Mesenchymal stem cell (in vitro differentiated cells and primary cell): ENCODE results near the gene CHST11.

Experiments used
- DNase-seq: peaks from one replicate; pipeline ENCODE4 v3.0.0-alpha.2; 2013
- H2AFZ ChIP-seq: one replicate; pipeline ENCODE4 v1.6.1; 2013; ENCODE audit warnings: low read depth, mild to moderate bottlenecking, control low read depth, inconsistent platforms, low read length, moderate library complexity
- H2AK5ac ChIP-seq: 2 replicates; pipeline ENCODE4 v1.6.1; 2013; ENCODE audit warnings: low read length, moderate library complexity, mild to moderate bottlenecking, inconsistent platforms; ENCODE audit not compliant: severe bottlenecking
- H2BK120ac ChIP-seq: one replicate; pipeline ENCODE4 v1.6.1; 2013; ENCODE audit warnings: low read depth, mild to moderate bottlenecking, inconsistent platforms, low read length, moderate library complexity
- H2BK12ac ChIP-seq, 2 experiments: one replicate each; pipeline ENCODE4 v1.6.1; 2013; ENCODE audit warnings: inconsistent platforms in 2 of 2, low read length in 2 of 2, mild to moderate bottlenecking in 2 of 2, moderate library complexity in 2 of 2, control low read depth in 1 of 2
- H2BK15ac ChIP-seq: one replicate; pipeline ENCODE4 v1.6.1; 2013; ENCODE audit warnings: mild to moderate bottlenecking, low read depth, inconsistent platforms; ENCODE audit not compliant: poor library complexity, severe bottlenecking
- H2BK5ac ChIP-seq: 2 replicates; pipeline ENCODE4 v1.6.1; 2013; ENCODE audit warnings: low read depth, mild to moderate bottlenecking, low read length, control low read depth, inconsistent platforms; ENCODE audit not compliant: poor library complexity, severe bottlenecking
- H3K14ac ChIP-seq, 2 experiments: one replicate each; pipeline ENCODE4 v1.6.1; 2013; ENCODE audit warnings: inconsistent platforms in 2 of 2, low read length in 2 of 2, control low read depth in 1 of 2, mild to moderate bottlenecking in 1 of 2, moderate library complexity in 1 of 2
- H3K18ac ChIP-seq, 2 experiments: one replicate each; pipeline ENCODE4 v1.6.1; 2013; ENCODE audit warnings: inconsistent platforms in 2 of 2, low read length in 2 of 2, control low read depth in 1 of 2, low read depth in 1 of 2, mild to moderate bottlenecking in 1 of 2
- H3K23ac ChIP-seq, 2 experiments: one replicate each; pipeline ENCODE4 v1.6.1; 2013; ENCODE audit warnings: inconsistent platforms in 2 of 2, low read length in 2 of 2, mild to moderate bottlenecking in 2 of 2, moderate library complexity in 2 of 2, control low read depth in 1 of 2
- H3K27ac ChIP-seq: 2 replicates; pipeline ENCODE4 v1.5.1; 2013; ENCODE audit warnings: mild to moderate bottlenecking, moderate library complexity, low read length, control low read depth, inconsistent platforms; ENCODE audit not compliant: poor library complexity, severe bottlenecking
- H3K27me3 ChIP-seq, 2 experiments: 2 replicates each; pipeline versions ENCODE4 v1.6.1 to v1.7.0; 2013; ENCODE audit warnings: low read length in 2 of 2, mild to moderate bottlenecking in 2 of 2, moderate library complexity in 2 of 2, control low read depth in 1 of 2, inconsistent platforms in 1 of 2; ENCODE audit not compliant: control insufficient read depth in 1 of 2, insufficient read depth in 1 of 2
- H3K36me3 ChIP-seq, 2 experiments: 2 replicates each; pipeline versions ENCODE4 v1.6.1 to v1.7.0; 2013; ENCODE audit warnings: low read length in 2 of 2, control low read depth in 1 of 2, inconsistent platforms in 1 of 2, low read depth in 1 of 2, mild to moderate bottlenecking in 1 of 2; ENCODE audit not compliant: insufficient read depth in 2 of 2, control insufficient read depth in 1 of 2
- H3K4ac ChIP-seq, 2 experiments: one replicate each; pipeline ENCODE4 v1.6.1; 2013; ENCODE audit warnings: inconsistent platforms in 2 of 2, low read length in 2 of 2, mild to moderate bottlenecking in 2 of 2, moderate library complexity in 2 of 2, control low read depth in 1 of 2, low read depth in 1 of 2
- H3K4me1 ChIP-seq: 2 replicates; pipeline ENCODE4 v1.6.1; 2013; ENCODE audit warnings: low read depth, low read length, control low read depth; ENCODE audit not compliant: control insufficient read depth, insufficient read depth
- H3K4me2 ChIP-seq: 2 replicates; pipeline ENCODE4 v1.6.1; 2013; ENCODE audit warnings: low read length, mild to moderate bottlenecking, inconsistent platforms; ENCODE audit not compliant: poor library complexity, severe bottlenecking
- H3K4me3 ChIP-seq, 2 experiments: 2 replicates each; pipeline versions ENCODE4 v1.5.1 to v1.7.0; 2013; ENCODE audit warnings: low read length in 2 of 2, mild to moderate bottlenecking in 2 of 2, control low read depth in 1 of 2, low read depth in 1 of 2; ENCODE audit not compliant: insufficient read depth in 1 of 2
- H3K79me1 ChIP-seq: replicated peaks from 2 replicates; pipeline ENCODE4 v1.6.1; 2013; ENCODE audit warnings: mild to moderate bottlenecking, control low read depth, low read length, inconsistent platforms; ENCODE audit not compliant: poor library complexity, severe bottlenecking
- H3K9ac ChIP-seq: 2 replicates; pipeline ENCODE4 v1.7.0; 2013; ENCODE audit warnings: mild to moderate bottlenecking, low read length, moderate library complexity
- H3K9me3 ChIP-seq: 2 replicates; pipeline ENCODE4 v1.7.0; 2013; ENCODE audit warnings: mild to moderate bottlenecking, low read length; ENCODE audit not compliant: control insufficient read depth
- H4K8ac ChIP-seq: one replicate; pipeline ENCODE4 v1.6.1; 2013; ENCODE audit warnings: inconsistent platforms, mild to moderate bottlenecking, low read length, moderate library complexity
- H4K91ac ChIP-seq: one replicate; pipeline ENCODE4 v1.6.1; 2013; ENCODE audit warnings: mild to moderate bottlenecking, low read length, inconsistent platforms
- WGBS: methylation state at CpG from one replicate; pipeline ENCODE4 v1.1.7; 2013; ENCODE audit warnings: mixed read lengths; 5-methylcytosine and 5-hydroxymethylcytosine counted together

CHST11 gene

GRCh38 chr12:104659058-104659457 lies 202.3 kb downstream of the CHST11 start:
- H3K9me3 ChIP-seq = no peaks in the 10 kb centered on the region
- WGBS = 98% methylated on average over 5 of the region's 5 CpGs
- no peak overlapping the region for H4K91ac ChIP-seq
- no peak overlapping the region for H3K4me2 ChIP-seq
- no peak overlapping the region for H2BK15ac ChIP-seq
- H3K4me3 ChIP-seq = no peak overlapping the region
- no peak overlapping the region for H3K4ac ChIP-seq
- H3K9ac ChIP-seq = no peak overlapping the region
- H2AFZ ChIP-seq = no peak overlapping the region
- no peak overlapping the region for H2AK5ac ChIP-seq
- no peak overlapping the region for H2BK120ac ChIP-seq
- no peaks in the 10 kb centered on the region for H3K36me3 ChIP-seq
- no peak overlapping the region for H3K18ac ChIP-seq
- no peak overlapping the region for H2BK12ac ChIP-seq
- no peak overlapping the region for H2BK5ac ChIP-seq
- H3K4me1 ChIP-seq = peaks cover 4% of the 10 kb centered on the region
- no peak overlapping the region for H3K27ac ChIP-seq
- no peak overlapping the region for H3K14ac ChIP-seq
- no peaks in the 10 kb centered on the region for H3K79me1 ChIP-seq
- DNase-seq = no peak
- peaks cover 0 to 38% of the 10 kb centered on the region in 2 experiments for H3K27me3 ChIP-seq
- peak overlapping the region in 1 of 2 experiments; percentile 39 for H3K23ac ChIP-seq
- no peak overlapping the region for H4K8ac ChIP-seq

GRCh38 chr12:104662203-104662602 lies 205.5 kb downstream of the CHST11 start:
- H2BK15ac ChIP-seq = no peak overlapping the region
- peaks cover 0 to 15% of the 10 kb centered on the region in 2 experiments for H3K27me3 ChIP-seq
- no peak overlapping the region for H2BK12ac ChIP-seq
- H3K23ac ChIP-seq = no peak overlapping the region
- H3K9ac ChIP-seq = no peak overlapping the region
- no peak overlapping the region for H3K14ac ChIP-seq
- no peak for DNase-seq
- H2BK5ac ChIP-seq = no peak overlapping the region
- 100% methylated on average over 2 of the region's 6 CpGs for WGBS
- no peak overlapping the region for H3K4ac ChIP-seq
- H3K4me1 ChIP-seq = no peaks in the 10 kb centered on the region
- H3K79me1 ChIP-seq = no peaks in the 10 kb centered on the region
- H2BK120ac ChIP-seq = no peak overlapping the region
- no peak overlapping the region for H3K4me3 ChIP-seq
- no peak overlapping the region for H3K27ac ChIP-seq
- H4K8ac ChIP-seq = no peak overlapping the region
- H3K4me2 ChIP-seq = no peak overlapping the region
- H4K91ac ChIP-seq = no peak overlapping the region
- no peak overlapping the region for H2AK5ac ChIP-seq
- no peaks in the 10 kb centered on the region for H3K9me3 ChIP-seq
- H3K36me3 ChIP-seq = no peaks in the 10 kb centered on the region
- no peak overlapping the region for H3K18ac ChIP-seq
- no peak overlapping the region for H2AFZ ChIP-seq

- no peak overlapping the region for H3K23ac ChIP-seq
- H3K79me1 ChIP-seq = no peaks in the 10 kb centered on the region
Observed at GRCh38 chr12:104662908-104663307, 206.2 kb downstream of the CHST11 start.

GRCh38 chr12:104664351-104664750 lies 207.6 kb downstream of the CHST11 start:
- no peak overlapping the region for H2BK5ac ChIP-seq
- no peaks in the 10 kb centered on the region for H3K36me3 ChIP-seq
- H3K4me3 ChIP-seq = no peak overlapping the region
- H2BK12ac ChIP-seq = no peak overlapping the region
- H3K14ac ChIP-seq = no peak overlapping the region
- H3K4ac ChIP-seq = no peak overlapping the region
- no peaks in the 10 kb centered on the region for H3K9me3 ChIP-seq
- DNase-seq = no peak
- peak overlapping the region; percentile 35 for H4K8ac ChIP-seq
- 20% methylated on average over 2 of the region's 3 CpGs for WGBS
- no peaks in the 10 kb centered on the region for H3K27me3 ChIP-seq
- no peaks in the 10 kb centered on the region for H3K79me1 ChIP-seq
- peaks cover 3% of the 10 kb centered on the region for H3K4me1 ChIP-seq
- no peak overlapping the region for H2BK120ac ChIP-seq
- H4K91ac ChIP-seq = no peak overlapping the region
- no peak overlapping the region for H3K27ac ChIP-seq
- no peak overlapping the region for H3K23ac ChIP-seq
- H2BK15ac ChIP-seq = no peak overlapping the region
- no peak overlapping the region for H2AK5ac ChIP-seq
- H2AFZ ChIP-seq = no peak overlapping the region
- no peak overlapping the region for H3K18ac ChIP-seq
- no peak overlapping the region for H3K4me2 ChIP-seq
- no peak overlapping the region for H3K9ac ChIP-seq

More at GRCh38 chr12:104662908-104663307, 206.2 kb downstream of the CHST11 start:
- H2BK120ac ChIP-seq = no peak overlapping the region
- H2AK5ac ChIP-seq = no peak overlapping the region
- peaks cover 0 to 13% of the 10 kb centered on the region in 2 experiments for H3K27me3 ChIP-seq
- no peak overlapping the region for H2BK15ac ChIP-seq
- H3K4ac ChIP-seq = no peak overlapping the region
- no peak overlapping the region for H3K4me2 ChIP-seq
- H2AFZ ChIP-seq = no peak overlapping the region
- 93% methylated on average over 3 of the region's 9 CpGs for WGBS
- H3K14ac ChIP-seq = no peak overlapping the region
- H3K9me3 ChIP-seq = no peaks in the 10 kb centered on the region
- no peak overlapping the region for H3K27ac ChIP-seq
- no peak overlapping the region for H2BK12ac ChIP-seq
- no peak overlapping the region for H3K4me3 ChIP-seq
- no peak overlapping the region for H4K91ac ChIP-seq
- no peak for DNase-seq
- H3K4me1 ChIP-seq = no peaks in the 10 kb centered on the region
- no peak overlapping the region for H4K8ac ChIP-seq
- H2BK5ac ChIP-seq = no peak overlapping the region
- no peak overlapping the region for H3K18ac ChIP-seq
- H3K36me3 ChIP-seq = no peaks in the 10 kb centered on the region
- H3K9ac ChIP-seq = no peak overlapping the region
